WTC11 (cell line): ENCODE results near the gene CSPG4. TPM values are rescaled to one million over a fixed set of nuclear protein-coding genes. Genes with fewer than 3 reads are reported as not detected.
A peak's percentile ranks its signal among the peaks of the same experiment; 100 is the strongest.

Experiments
- ATF2 ChIP-seq: sonication (generic); formaldehyde crosslinking; IDR thresholded peaks from 2 replicates; pipeline ENCODE4 v1.8.1; 2022; ENCODE audit warnings: low read depth, missing genetic modification reagents, borderline replicate concordance
- CBFB ChIP-seq: sonication (generic); formaldehyde crosslinking; IDR thresholded peaks from 2 replicates; pipeline ENCODE4 v1.8.1; 2022; ENCODE audit warnings: mild to moderate bottlenecking, low read depth, missing genetic modification reagents
- CREM ChIP-seq: sonication (generic); formaldehyde crosslinking; IDR thresholded peaks from 2 replicates; pipeline ENCODE4 v1.8.1; 2022; ENCODE audit warnings: mild to moderate bottlenecking, missing genetic modification reagents, moderate library complexity
- CTCF ChIP-seq: fragments of 200-600 bp; IDR thresholded peaks from 2 replicates; pipeline ENCODE4 v1.8.0; 2022; ENCODE audit warnings: antibody characterized with exemption
- E2F1 ChIP-seq: sonication (generic); formaldehyde crosslinking; IDR thresholded peaks from 2 replicates; pipeline ENCODE4 v1.8.0; 2022; ENCODE audit warnings: mild to moderate bottlenecking, missing genetic modification reagents
- E2F4 ChIP-seq: sonication (generic); formaldehyde crosslinking; IDR thresholded peaks from 2 replicates; pipeline ENCODE4 v1.8.1; 2022; ENCODE audit warnings: low read depth, mild to moderate bottlenecking, moderate library complexity, missing genetic modification reagents, borderline replicate concordance
- E2F5 ChIP-seq: sonication (generic); formaldehyde crosslinking; IDR thresholded peaks from 2 replicates; pipeline ENCODE4 v1.8.1; 2022; ENCODE audit warnings: mild to moderate bottlenecking, moderate library complexity, missing genetic modification reagents
- ELF4 ChIP-seq: sonication (generic); formaldehyde crosslinking; IDR thresholded peaks from 2 replicates; pipeline ENCODE4 v1.8.1; 2022; ENCODE audit warnings: low read depth, mild to moderate bottlenecking, moderate library complexity, missing genetic modification reagents
- ESRRA ChIP-seq: sonication (generic); formaldehyde crosslinking; IDR thresholded peaks from 2 replicates; pipeline ENCODE4 v1.8.1; 2022; ENCODE audit warnings: mild to moderate bottlenecking, missing genetic modification reagents, borderline replicate concordance
- ETV6 ChIP-seq: sonication (generic); formaldehyde crosslinking; IDR thresholded peaks from 2 replicates; pipeline ENCODE4 v1.8.1; 2022; ENCODE audit warnings: mild to moderate bottlenecking, missing genetic modification reagents
- FOXJ3 ChIP-seq: sonication (generic); formaldehyde crosslinking; IDR thresholded peaks from 2 replicates; pipeline ENCODE4 v1.9.0; 2021; ENCODE audit warnings: missing genetic modification reagents, mild to moderate bottlenecking, borderline replicate concordance
- FOXK1 ChIP-seq: sonication (generic); formaldehyde crosslinking; IDR thresholded peaks from 2 replicates; pipeline ENCODE4 v1.8.0; 2022; ENCODE audit warnings: mild to moderate bottlenecking, moderate library complexity, missing genetic modification reagents
- FOXP1 ChIP-seq: sonication (generic); formaldehyde crosslinking; IDR thresholded peaks from 2 replicates; pipeline ENCODE4 v1.8.0; 2022; ENCODE audit warnings: missing genetic modification reagents, mild to moderate bottlenecking, moderate library complexity, borderline replicate concordance
- HMGA2 ChIP-seq: fragments of 250-450 bp; sonication (Bioruptor Pico); IDR thresholded peaks from 2 replicates; pipeline ENCODE4 v1.4.0; 2021; ENCODE audit warnings: mild to moderate bottlenecking, moderate library complexity
- IRF1 ChIP-seq: sonication (generic); formaldehyde crosslinking; IDR thresholded peaks from 2 replicates; pipeline ENCODE4 v1.8.0; 2023; ENCODE audit warnings: missing genetic modification reagents
- JUN ChIP-seq: sonication (generic); formaldehyde crosslinking; IDR thresholded peaks from 2 replicates; pipeline ENCODE4 v1.8.0; 2023; ENCODE audit warnings: mild to moderate bottlenecking, missing genetic modification reagents
- NFE2L1 ChIP-seq: sonication (generic); formaldehyde crosslinking; IDR thresholded peaks from 2 replicates; pipeline ENCODE4 v1.8.1; 2023; ENCODE audit warnings: missing genetic modification reagents
- NFYB ChIP-seq: sonication (generic); formaldehyde crosslinking; conservative IDR thresholded peaks from 2 replicates; pipeline ENCODE4 v1.8.0; 2022; ENCODE audit warnings: low read depth, missing genetic modification reagents
- NR1H2 ChIP-seq: sonication (generic); formaldehyde crosslinking; IDR thresholded peaks from 2 replicates; pipeline ENCODE4 v1.9.0; 2021; ENCODE audit warnings: mild to moderate bottlenecking, moderate library complexity, missing genetic modification reagents
- NR2C2 ChIP-seq: sonication (generic); formaldehyde crosslinking; IDR thresholded peaks from 2 replicates; pipeline ENCODE4 v1.8.0; 2022; ENCODE audit warnings: mild to moderate bottlenecking, missing genetic modification reagents
- PRDM15 ChIP-seq: sonication (generic); formaldehyde crosslinking; IDR thresholded peaks from 2 replicates; pipeline ENCODE4 v1.8.0; 2022; ENCODE audit warnings: missing genetic modification reagents
- SMAD3 ChIP-seq: sonication (generic); formaldehyde crosslinking; IDR thresholded peaks from 2 replicates; pipeline ENCODE4 v1.8.0; 2022; ENCODE audit warnings: missing genetic modification reagents, mild to moderate bottlenecking, borderline replicate concordance
- SOX15 ChIP-seq: fragments of 250-450 bp; sonication (Bioruptor Pico); IDR thresholded peaks from 2 replicates; pipeline ENCODE4 v1.9.0; 2021; ENCODE audit warnings: mild to moderate bottlenecking
- TEAD1 ChIP-seq: sonication (generic); formaldehyde crosslinking; IDR thresholded peaks from 2 replicates; pipeline ENCODE4 v1.8.0; 2022; ENCODE audit warnings: mild to moderate bottlenecking, missing genetic modification reagents
- TEAD4 ChIP-seq: sonication (generic); formaldehyde crosslinking; IDR thresholded peaks from 2 replicates; pipeline ENCODE4 v1.8.0; 2022; ENCODE audit warnings: mild to moderate bottlenecking, missing genetic modification reagents
- USF2 ChIP-seq: sonication (generic); formaldehyde crosslinking; IDR thresholded peaks from 2 replicates; pipeline ENCODE4 v1.8.1; 2023; ENCODE audit warnings: mild to moderate bottlenecking, missing genetic modification reagents, moderate library complexity
- ZBTB21 ChIP-seq: sonication (generic); formaldehyde crosslinking; IDR thresholded peaks from 2 replicates; pipeline ENCODE4 v1.8.1; 2023; ENCODE audit warnings: mild to moderate bottlenecking, missing genetic modification reagents, borderline replicate concordance
- total RNA-seq: library from RNA; stranded (reverse); gene quantifications from 3 replicates; pipeline ENCODE4 v1.2.3, GENCODE V29; 2021

CSPG4 gene
- total RNA-seq, 1 experiment from 2014 or later, result 2.9 TPM

GRCh38 chr15:75738647-75739325 is 26.1 kb upstream of the CSPG4 start (continued):
- TF ChIP-seq IRF1 (CRISPR knock-in tag) (peak; percentile 87; the same call in 1 of the 2 replicates), SOX15 (CRISPR knock-in tag) (no peak), E2F5 (CRISPR knock-in tag) (peak; percentile 64; the same call in 1 of the 2 replicates), E2F4 (CRISPR knock-in tag) (peak; percentile 61; the same call in 1 of the 2 replicates), ELF4 (CRISPR knock-in tag) (no peak), E2F1 (CRISPR knock-in tag) (peak; percentile 83; the same call in 1 of the 2 replicates), FOXK1 (CRISPR knock-in tag) (peak; percentile 87; the same call in 1 of the 2 replicates), FOXP1 (peak; percentile 97), TEAD1 (CRISPR knock-in tag) (peak; percentile 95), SMAD3 (CRISPR knock-in tag) (peak; percentile 94), ZBTB21 (CRISPR knock-in tag) (peak; percentile 82; the same call in 1 of the 2 replicates), PRDM15 (peak; percentile 55), ATF2 (CRISPR knock-in tag) (peak; percentile 77; the same call in 1 of the 2 replicates), ESRRA (CRISPR knock-in tag) (peak; percentile 88; the same call in 1 of the 2 replicates), JUN (CRISPR knock-in tag) (peak; percentile 93), NR2C2 (no peak; the same call in 1 of the 2 replicates), FOXJ3 (no peak), NR1H2 (CRISPR knock-in tag) (no peak), USF2 (peak; percentile 87), CBFB (CRISPR knock-in tag) (no peak), ETV6 (CRISPR knock-in tag) (peak; percentile 86), CREM (CRISPR knock-in tag) (peak; percentile 59; the same call in 1 of the 2 replicates), NFE2L1 (CRISPR knock-in tag) (peak; percentile 93; the same call in 1 of the 2 replicates), HMGA2 (CRISPR knock-in tag) (no peak), CTCF (no peak), NFYB (CRISPR knock-in tag) (peak; percentile 31; the same call in 1 of the 2 replicates), TEAD4 (CRISPR knock-in tag) (no peak)
